C4-2B (cell line): ENCODE measurements around the gene KLHL26.

Experiments used
- CTCF ChIP-seq: fragments of 450-650 bp; conservative IDR thresholded peaks from 2 replicates; pipeline ENCODE4 v1.5.1; 2017; ENCODE audit warnings: mild to moderate bottlenecking
- ZFX ChIP-seq: fragments of 450-650 bp; IDR thresholded peaks from 2 replicates; pipeline ENCODE4 v1.6.1; 2017

- TF ChIP-seq CTCF = no peak
- TF ChIP-seq ZFX = no peak
Observed at GRCh38 chr19:18719541-18719940, 82.7 kb downstream of the KLHL26 start.
